GM19239 (cell line): ENCODE measurements around the gene NBPF4.
A peak's percentile ranks its signal among the peaks of the same experiment; 100 is the strongest.
"Not testable (repeated sequence)": the region's sequence is repeated elsewhere in the genome, so short reads cannot be mapped to it uniquely, and the experiment has no call there.

ENCODE experiments used
- DNase-seq: peaks from one replicate; pipeline ENCODE4 v3.0.0; 2011; ENCODE audit warnings: low spot score; ENCODE audit not compliant: insufficient read length
- FAIRE-seq: peaks from 2 replicates; lab custom pipeline; 2011; peaks lifted over from hg19 to GRCh38; lab: Jason Lieb, UNC

NBPF4 gene, protein sequence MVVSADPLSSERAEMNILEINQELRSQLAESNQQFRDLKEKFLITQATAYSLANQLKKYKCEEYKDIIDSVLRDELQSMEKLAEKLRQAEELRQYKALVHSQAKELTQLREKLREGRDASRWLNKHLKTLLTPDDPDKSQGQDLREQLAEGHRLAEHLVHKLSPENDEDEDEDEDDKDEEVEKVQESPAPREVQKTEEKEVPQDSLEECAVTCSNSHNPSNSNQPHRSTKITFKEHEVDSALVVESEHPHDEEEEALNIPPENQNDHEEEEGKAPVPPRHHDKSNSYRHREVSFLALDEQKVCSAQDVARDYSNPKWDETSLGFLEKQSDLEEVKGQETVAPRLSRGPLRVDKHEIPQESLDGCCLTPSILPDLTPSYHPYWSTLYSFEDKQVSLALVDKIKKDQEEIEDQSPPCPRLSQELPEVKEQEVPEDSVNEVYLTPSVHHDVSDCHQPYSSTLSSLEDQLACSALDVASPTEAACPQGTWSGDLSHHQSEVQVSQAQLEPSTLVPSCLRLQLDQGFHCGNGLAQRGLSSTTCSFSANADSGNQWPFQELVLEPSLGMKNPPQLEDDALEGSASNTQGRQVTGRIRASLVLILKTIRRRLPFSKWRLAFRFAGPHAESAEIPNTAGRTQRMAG

DNA sequence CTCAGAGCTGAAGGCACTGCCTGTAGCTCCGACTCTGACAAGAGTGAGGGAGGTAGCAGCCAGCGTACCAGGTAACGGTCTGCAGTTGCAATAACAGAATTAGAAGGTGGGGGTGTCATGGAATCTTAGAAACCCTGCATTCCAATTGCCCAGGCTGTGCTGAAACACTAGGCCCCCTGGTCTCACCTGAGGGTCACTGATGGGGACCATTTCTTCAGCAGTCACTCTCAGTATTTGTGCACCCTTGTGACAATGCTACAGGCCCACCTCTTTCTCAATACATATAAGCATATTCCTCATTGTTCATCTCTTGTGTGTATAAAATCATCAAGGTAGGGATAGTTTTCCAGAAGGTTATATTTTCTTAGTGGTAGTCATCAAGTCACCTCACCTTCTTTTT, at the start of gene NBPF4:
NBPF4 (minus strand) TSS at position 101 of the 400 bp plus-strand sequence. CDS start 315 bp downstream, outside the sequence.
- not testable (repeated sequence) for DNase-seq, FAIRE-seq

DNA sequence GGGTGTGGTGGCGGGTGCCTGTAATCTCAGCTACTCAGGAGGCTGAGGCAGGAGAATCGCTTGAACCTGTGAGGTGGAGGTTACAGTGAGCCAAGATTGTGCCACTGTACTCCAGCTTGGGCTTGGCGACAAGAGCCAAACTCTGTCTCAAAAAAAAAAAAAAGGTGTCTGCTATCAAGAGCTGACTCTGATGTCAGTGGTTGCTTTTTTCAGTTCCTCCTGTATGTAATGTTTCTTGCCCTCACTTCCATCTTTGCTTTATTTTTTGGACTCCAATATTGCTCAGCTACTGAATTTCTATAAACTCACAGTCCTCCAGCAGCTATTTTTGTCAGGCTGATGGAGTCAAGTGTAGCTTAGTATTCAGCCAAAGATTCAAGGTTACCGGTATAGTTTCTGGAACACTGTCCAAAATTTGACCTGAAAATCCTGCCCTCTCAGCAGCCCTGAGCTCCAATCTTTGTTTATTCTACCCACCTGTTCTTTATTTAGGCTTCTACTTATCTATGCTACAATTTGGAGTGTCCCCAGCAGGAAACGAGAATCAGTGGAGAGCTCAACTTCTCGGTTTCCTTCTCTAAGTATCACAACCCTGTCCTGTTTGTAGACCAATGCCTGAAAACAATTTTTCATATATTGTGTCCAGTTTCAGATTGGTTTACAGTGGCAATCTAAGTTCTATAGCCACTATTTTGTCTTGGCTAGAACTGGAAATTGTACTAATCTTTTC, 38.8 kb upstream of the NBPF4 start:
- not testable (repeated sequence) for DNase-seq, FAIRE-seq

DNA sequence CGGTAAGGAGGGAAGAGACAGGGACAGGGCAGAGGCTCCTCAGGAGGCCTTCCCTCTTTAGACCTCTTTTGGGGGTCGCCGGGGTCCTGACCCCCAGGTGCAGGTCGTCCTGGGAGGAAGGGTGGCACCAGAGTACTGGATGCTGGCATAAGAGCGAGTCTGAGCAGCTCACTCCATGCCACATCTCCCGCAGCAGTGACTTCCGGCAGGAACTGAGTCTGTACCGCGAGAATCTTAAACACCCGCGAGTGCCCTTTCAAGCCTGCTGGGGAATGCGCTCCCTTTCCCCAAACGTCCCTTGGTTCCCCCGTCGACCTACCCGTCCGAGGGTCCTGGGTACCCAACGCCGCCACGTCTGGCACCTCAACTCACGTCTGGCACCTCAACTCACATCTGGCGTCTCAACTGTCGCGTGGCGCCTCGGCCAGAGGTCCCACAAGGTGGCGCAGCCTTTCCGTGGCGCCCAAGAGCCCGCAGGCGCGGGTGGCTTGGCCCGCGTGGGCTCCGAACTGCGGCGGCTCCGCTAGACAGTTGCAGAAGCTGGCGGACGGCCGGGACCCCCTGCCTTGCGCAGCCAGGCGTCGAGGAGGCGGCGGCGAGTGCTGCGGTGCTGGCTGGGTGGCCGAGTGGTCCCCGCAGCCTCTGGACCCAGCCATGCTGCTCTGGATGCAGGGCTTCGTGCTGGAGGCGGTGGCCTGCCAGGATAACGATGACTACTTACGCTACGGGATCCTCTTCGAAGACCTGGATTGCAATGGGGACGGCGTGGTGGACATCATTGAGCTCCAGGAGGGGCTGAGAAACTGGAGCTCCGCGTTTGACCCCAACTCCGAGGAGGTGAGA, 28.8 kb upstream of the NBPF4 start:
- FAIRE-seq, DNase-seq: not testable (repeated sequence)

DNA sequence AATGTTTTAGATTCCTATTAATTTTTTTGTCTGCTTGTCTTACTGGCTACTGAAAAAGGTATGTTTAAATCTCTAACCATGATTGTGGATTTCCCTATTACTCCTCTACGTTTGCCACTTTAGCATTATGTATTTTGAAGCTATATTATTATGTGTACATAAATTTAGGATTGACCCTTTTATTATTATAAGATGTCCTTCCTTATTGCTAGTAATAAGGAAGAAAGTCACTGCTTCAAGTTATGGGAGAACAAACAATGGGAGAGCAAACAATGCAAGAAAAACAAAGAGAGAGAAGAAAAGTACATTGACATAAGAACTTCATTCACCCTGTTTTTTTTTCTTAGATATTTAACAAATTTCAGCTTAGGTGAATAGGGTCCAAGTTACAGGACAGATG, 23.2 kb upstream of the NBPF4 start:
- not testable (repeated sequence) for FAIRE-seq, DNase-seq

DNA sequence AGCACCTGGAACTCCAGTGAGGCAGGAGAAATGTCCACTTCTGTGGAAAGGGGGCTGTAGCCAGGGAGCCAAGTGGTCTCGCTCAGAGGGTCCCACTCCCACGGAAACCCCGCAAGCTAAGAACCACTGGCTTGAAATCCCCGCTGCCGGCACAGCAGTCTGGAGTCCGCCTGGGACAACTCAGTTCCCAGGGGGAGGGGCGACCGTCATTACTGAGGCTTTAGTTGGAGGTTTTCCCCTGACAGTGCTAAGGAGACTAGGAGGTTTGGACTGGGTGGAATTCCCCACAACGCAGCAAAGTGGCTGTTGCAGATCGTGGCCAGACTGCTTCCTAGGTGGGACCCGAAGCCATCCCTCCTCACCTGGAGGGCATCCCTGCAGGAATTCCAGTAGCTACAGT, 18.1 kb upstream of the NBPF4 start:
- not testable (repeated sequence) for FAIRE-seq, DNase-seq

DNA sequence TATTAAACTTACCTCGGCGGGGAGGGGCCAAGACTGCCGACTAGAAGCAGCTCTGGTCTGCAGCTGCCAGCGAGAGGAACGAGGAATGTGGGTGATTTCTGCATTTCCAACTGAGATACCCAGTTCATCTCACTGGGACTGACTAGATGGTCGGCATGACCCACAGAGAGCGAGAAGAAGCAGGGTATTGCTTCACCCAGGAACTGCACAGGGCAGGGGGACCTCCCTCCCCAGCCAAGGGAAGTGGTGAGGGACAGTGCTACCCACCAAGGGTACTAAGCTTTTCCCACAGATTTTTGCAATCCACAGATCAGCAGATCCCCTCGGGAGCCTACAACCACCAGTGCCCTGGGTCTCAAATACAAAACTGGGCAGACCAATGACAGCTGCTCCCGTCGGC, 17.6 kb upstream of the NBPF4 start:
- not testable (repeated sequence) for DNase-seq, FAIRE-seq

DNA sequence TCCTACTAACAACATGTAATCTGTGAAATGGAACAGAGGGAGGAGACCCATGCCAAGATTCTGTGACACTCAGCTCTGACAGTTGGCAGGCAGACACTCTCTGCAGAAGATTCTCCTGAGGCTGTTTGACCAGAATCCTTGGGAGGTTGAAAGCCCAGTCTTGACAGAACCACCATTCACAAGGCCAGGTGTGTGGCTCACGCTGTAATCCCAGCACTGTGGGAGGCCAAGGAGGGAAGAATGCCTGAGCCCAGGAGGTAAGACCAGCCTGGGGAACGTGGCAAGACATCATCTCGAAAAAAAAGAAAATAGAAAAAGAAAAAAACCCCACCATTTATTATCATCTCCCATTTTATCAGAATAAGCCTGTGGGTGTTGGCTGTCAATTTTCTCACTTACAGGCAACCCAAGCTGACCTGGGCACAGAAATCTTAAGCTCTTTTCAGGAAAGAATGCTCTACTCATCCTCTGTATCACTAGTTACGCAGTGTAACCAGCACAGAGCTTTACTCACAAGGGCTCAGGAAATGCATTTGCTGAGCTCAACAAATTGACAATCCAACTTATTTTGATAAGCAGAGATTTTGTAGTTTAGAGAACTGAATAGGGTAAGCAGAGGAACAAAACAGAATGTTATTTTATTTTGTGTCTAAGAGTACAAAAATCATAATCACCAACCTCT, 16.8 kb upstream of the NBPF4 start:
- not testable (repeated sequence) for FAIRE-seq, DNase-seq

DNA sequence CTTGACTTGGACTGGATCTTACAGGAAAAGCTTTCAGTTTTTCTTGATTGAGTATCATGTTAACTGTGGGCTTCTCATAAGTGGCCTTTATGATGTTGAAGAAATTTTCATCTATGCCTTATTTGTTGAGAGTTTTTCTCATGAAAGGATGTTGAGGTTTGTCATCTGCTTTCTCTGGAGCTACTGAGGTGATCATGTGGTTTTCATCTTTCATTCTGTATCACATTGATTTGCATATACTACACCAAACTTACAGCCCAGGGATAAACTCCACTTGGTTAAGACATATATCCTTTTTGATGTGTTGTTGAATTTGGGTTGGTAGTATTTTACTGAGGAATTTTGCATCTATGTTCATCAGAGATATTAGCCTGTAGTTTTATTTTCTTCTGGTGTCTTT, 11.6 kb upstream of the NBPF4 start:
- not testable (repeated sequence) for DNase-seq
- peak; percentile 59 for FAIRE-seq

DNA sequence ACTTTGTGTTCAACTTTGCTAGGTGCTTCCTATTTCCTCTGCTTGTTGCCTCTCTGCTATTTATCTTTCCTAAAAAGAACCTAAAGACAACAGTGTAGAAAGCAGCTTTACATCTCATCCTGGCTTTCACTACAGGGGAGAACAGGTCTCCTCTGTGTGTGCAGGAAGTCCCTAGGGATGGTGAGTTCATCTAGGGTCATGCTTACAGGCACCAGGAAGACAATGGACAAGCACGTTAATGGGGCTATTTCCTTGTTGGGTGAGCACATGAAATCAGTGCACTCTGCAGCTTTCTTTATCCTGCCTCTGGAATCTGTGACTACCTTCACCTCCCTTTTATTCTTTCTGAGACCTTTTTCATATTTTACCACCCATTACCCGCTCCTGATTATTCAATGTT, 4.5 kb downstream of the NBPF4 start:
- not testable (repeated sequence) for FAIRE-seq, DNase-seq

DNA sequence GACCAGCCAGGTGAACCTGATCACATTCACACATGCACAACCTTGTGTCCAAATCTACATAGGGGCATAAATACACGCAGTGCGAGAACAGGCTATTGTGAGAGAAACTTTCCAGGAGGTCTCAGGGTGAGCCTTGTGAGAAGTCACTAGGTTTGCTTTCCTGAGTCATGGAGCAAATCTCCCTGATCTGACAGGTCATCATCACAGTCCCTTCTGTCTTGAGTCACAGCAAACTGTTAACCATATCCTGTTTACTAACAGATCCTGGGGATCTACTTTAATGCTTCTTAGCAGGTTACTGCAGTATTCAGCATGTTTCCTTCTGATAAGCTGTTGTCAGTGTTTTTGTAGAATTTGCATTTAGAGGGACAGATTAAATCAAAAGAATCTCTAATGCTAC, 8.6 kb downstream of the NBPF4 start:
- DNase-seq, FAIRE-seq: not testable (repeated sequence)

DNA sequence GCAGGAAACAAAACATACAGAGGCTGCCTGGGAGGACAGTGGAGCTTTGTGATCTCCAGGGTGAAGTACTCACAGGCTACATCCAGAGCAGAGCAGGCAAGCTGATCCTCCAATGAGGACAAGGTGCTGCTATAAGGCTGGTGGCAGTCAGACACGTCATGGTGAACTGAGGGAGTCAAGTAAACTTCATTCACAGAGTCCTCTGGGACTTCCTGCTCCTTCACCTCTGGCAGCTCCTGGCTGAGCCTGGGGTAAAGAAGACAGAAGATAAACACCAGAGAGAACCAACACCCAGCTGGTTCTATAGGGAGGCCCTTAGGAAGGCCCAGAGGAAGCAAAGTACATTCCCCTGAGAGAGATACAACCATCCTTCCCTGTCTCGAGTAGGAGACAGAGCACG, 11.7 kb downstream of the NBPF4 start:
- FAIRE-seq: not testable (repeated sequence)

DNA sequence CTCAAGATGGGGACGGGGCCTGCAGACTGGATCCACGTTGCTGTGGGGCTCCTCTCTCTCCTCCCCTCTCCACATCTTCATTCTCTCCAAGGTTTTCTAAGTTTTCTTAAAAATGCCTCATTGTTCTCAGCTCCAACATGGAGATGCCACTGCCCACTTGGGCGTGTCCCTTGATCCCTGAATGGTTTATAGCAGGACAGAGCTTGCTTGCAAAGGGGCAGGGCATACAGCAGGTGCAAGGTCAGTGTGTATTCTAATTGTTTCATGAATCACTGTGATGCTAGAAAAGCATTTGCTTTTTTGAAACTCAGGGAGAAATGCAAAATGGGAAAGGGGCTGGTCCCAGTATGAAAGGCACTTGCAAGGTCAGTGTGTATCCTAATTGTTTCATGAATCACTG, 13.9 kb downstream of the NBPF4 start:
- not testable (repeated sequence) for FAIRE-seq

More for the DNA sequence above, 11.7 kb downstream of the NBPF4 start:
- not testable (repeated sequence) for DNase-seq

DNA sequence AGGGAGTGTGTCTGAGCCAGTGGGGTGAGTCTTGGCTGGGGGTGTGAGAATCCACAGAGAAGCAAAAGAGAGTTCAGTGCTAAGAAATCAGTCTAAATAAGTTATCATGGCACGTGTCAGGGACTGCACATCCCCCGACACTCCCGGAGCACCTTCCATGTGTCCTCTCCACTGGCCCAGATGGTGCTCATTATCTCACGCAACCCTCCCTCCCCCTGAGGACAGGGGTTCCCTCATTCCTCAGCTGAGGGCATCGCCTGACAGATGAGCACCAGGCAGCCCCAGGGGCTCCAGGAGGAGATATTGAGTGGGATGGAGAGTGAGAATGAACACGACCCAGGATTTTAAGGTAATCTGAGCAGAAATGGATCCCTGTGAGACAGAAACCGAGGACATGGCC, 16.1 kb downstream of the NBPF4 start:
- not testable (repeated sequence) for DNase-seq, FAIRE-seq

More for the DNA sequence above, 13.9 kb downstream of the NBPF4 start:
- DNase-seq: not testable (repeated sequence)

DNA sequence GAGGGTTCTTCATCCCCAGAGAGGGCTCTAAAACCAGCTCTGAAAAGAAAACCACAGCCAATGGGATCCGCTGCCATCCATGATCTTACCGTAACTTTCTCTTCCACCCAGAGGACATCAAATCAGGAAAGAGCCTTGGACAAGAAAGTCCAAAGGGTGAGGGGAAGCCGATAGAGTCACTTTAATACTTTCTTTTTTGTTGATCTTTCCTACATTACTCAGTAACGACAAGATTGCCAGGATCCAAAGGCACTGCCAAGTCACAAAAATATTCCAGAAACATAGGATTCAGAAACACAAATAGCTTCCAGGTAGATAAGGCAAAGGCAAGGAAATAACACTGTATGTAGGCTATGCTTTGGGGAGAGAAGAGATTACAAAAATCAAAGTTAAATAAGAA, 17.0 kb downstream of the NBPF4 start:
- not testable (repeated sequence) for FAIRE-seq, DNase-seq

DNA sequence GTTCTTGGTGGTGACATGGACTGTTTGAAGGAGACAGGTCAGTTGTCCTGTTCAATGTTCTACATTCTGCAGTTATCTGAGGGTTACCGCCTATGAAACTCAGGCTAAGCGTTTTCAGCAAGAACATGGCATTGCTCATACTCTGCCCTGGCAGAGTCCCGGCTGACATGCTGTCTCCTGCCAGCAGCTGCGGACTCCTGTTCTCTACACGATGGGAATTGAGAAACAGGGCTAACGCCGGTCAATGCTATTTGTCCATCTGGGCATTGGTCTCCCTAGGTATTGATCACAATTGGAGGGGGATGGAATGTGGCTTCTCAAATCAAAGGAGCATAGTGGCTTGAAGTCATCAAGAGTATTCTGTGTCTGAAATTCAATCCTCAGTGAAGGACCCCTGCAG, 20.6 kb downstream of the NBPF4 start:
- FAIRE-seq, DNase-seq: not testable (repeated sequence)

DNA sequence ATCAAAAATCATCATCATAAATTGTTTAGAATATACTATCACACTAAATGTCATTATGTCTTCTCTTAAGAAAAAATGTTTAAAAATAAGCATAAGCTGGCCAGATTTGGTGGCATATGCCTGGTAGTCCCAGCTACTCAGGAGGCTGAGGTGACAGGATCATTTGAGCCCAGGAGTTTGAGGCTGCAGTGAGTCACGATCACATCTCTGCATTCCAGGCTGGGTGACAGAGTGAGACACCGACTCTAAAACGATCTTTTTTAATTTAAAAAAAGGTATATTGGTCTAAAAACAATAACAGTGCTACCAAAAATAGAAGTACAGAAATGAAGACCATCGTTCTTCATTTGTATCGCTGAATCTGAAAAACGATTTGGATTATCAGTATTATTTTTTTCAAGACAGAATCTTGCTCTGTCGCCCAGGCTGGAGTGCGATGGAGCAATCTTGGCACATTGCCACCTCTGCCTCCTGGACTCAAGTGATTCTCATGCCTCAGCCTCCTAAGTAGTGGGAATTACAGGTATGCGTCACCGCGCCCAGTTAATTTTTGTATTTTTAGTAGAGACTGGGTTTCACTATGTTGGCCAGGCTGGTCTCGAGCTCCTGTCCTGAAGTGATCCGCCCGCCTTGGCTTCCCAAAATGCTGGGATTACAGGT, 26.2 kb downstream of the NBPF4 start:
- FAIRE-seq, DNase-seq: not testable (repeated sequence)

DNA sequence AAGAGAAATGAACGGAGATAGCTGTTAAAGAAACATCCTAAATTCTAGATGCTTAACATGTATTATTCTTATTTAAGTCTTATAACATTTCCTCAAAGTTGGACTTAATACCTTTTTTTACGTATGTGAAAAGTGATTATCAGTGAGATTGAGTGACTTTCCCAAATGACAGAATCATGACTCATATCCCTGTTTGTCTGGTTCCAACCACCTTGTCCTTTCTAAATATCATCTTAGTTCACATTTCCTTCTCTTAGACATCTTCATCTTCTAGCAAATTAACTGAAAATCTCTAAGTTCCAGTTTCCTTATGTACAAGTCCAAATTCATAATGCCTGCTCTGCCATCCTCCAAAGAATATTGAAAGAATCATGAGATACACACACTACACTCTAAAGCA, 26.9 kb downstream of the NBPF4 start:
- DNase-seq, FAIRE-seq: not testable (repeated sequence)
